GDM1 (cell line): ENCODE data around the gene GDF7.

Experiments used
- DNase-seq: peaks from one replicate; lab custom pipeline; 2025; lab: John Stamatoyannopoulos, UW

GDF7 gene

GRCh38 chr2:20629181-20629580 lies 37.8 kb upstream of the GDF7 start:
- no peak for DNase-seq

GRCh38 chr2:20629581-20630171 lies 37.3 kb upstream of the GDF7 start:
- DNase-seq, result no peak

- no peak for DNase-seq
Observed at GRCh38 chr2:20630967-20631366, 36.0 kb upstream of the GDF7 start.

GRCh38 chr2:20631617-20632307 lies 35.2 kb upstream of the GDF7 start:
- DNase-seq, result no peak

- DNase-seq, result no peak
Observed at GRCh38 chr2:20632446-20632990, 34.4 kb upstream of the GDF7 start.

- DNase-seq, result no peak
Observed at GRCh38 chr2:20633001-20633400, 33.9 kb upstream of the GDF7 start.

GRCh38 chr2:20633794-20634506 lies 33.0 kb upstream of the GDF7 start:
- DNase-seq, result no peak

DNA sequence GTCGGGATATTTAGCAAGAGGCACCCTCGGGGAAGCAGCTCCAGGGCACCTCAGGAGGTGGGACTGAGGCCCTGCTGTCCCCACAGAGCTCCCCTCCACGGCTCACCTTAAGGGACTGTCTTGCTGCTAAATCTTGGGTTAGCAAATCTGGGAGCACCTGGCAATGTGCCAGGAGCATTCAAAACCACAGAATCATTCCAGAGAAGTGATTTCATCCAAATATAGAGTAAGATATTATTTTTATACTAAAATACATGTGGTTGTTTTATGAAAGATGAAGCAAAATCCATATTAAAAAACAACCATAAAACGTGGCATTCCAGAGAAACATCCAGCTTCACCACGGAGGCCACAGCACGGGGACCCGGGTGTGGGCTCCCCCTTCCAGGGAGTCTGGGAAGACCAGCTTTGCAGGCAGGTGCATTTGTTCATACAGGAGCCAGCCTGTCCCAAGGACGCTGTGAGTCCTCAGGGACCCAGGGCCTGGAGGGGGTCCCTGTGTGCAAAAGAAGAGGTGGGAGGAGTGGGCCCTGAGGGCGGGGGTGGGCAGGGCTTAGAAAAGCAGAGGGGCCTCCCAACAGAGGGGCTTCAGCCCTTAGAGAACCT lies 32.3 kb upstream of the GDF7 start:
- DNase-seq, result no peak

DNA sequence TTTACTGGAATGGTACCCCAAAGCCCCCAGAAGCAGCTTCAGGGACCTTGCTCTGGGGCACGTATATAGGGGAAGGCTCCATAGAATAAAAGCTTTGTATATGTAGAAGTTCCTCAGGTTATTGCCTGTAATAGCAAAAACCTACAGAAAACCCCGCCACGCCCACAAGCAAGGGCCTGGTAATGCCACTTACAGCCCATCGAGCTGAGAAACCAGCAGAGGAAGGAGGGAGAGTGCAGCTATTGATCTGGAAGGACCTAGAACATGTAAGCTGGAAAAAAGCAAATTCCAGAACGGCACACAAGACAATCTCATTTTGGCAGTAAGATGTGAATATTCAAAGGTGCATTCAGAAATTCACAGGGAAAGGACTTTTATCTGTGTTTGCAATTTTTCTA lies 31.8 kb upstream of the GDF7 start:
- no peak for DNase-seq

- no peak for DNase-seq
Observed at GRCh38 chr2:20635675-20636584, 31.0 kb upstream of the GDF7 start.

GRCh38 chr2:20637147-20637546 lies 29.8 kb upstream of the GDF7 start:
- DNase-seq, result no peak

DNA sequence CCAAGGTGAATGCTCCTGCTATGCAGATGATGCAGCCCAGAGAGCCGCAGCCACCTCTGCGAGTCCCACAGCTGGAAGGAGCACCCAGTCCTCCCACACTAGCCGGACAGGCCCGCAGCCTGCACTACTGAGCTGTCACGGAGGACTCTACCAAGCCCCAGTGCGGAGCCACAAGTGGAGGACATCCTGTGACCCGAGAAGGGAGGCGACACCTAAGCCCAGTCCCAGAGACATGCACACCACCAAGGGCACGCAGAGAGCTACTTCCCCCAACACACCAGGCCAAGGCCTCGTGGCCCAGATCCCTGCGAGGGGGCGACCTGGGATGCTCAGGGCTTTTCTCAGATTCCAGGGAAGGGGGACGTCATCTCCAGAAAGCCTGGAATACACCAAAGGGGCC lies 28.9 kb upstream of the GDF7 start:
- DNase-seq, result no peak

DNA sequence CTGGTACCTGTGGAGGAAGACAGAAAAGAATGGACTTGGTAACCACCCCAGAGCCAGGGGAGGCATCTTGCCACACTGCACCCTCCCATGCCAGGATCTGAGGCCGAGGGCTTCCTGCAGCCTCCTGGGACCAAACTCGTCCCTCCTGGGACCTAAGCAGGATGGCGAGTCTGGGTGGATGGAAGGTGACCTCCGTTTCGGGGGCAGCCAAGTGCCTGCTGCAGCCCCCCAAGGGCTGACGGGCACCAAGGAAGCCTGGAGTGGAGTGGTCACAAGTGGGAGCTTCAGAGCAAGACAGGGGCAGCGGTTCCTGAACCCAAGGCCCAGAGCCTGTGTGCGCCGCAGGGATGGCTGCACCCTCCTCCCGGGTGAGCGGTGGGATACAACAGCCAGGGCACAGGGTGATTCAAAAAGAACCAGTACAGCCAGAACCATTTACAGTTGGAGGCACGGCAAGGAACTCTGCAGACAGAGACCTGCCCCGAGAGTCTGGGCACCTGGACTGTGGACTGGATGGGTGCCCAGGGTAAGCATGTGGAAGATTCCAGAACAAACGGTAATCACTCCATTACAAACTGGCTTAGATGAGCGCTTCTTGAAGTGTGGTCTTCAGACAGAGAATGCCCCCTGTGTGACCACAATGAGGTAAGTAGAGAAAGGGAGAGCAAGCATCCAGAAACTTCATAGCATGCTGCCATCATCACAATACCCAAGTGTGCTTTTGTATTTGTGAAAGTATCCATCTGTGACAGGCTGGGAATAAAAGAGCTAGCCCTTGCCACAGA lies 28.1 kb upstream of the GDF7 start:
- no peak for DNase-seq

DNA sequence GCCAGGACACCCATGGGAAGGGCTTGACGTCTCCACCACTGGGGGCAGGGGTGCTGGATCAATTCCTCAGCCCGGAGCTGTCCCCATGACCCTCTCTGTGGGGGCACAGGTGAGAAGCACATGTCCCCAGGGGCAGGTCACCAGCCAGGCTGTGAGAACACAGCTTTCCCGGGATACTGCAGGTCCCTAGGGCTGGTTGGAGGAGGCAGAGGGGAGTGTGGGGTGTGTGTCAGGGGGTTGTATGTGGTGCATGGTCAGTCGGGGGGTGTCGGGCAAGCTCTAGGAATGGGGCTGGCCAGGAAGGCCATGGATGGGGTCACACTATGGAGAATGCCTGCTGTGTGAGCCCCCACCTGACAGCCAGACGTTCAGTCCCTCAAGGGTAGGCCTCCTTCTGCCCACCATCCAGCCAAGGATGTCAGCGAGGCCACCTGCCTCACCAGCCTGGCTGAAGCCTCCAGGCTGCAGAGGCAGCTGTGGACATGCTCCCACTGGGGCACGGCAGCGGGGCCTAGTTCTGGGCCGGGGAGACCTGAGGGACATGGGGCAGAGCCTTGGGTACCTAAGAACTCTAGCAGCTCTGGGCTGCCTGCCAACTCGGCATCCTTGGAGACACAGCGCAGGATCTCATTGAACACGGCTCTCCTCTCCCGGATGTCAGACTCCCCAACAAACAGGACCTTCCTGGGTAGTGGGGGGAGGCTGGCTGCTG lies 26.4 kb upstream of the GDF7 start:
- DNase-seq, result no peak

DNA sequence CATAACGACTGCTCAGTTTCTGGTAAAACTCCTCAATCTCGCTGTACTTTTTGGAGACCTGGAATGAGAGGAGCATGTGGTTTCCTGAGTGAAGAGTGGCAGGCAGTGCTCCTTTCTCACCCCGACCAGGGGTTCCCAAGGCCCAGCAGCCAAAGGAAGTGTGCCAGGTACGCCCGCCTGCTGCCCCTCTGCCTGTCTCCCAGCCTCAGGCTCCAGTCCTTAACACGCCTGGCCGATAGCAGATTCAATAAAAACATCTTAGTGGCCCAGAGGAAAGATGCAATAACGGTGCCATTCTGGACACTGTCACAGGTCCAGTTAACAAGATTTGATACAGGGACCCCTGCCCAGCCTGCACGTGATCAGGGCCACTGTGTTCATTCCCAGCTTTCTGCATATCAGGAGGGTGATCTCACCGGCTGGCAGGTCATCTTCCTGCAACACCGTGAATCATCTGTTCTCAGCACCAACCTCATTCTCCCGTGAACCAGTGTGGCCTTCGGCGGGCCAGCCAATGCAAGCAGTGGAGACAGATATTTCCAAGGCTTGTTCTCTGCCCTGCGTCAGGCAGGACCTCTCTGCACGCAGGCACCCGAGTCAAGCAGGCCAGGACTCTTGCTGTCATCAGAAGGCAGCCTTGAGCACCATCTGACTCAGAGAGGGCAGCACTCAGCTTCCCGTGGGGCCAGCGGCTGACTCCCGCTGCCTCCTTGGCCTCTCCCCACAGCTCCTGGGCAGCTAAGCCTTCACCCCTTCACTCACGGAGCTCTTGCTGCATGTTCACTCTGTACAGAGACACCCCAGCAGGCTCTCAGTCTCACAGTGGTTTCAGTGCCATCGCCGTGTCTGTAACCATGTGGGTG lies 25.6 kb upstream of the GDF7 start:
- DNase-seq, result no peak

GRCh38 chr2:20642055-20642971 lies 24.6 kb upstream of the GDF7 start:
- DNase-seq, result peak; percentile 42

- no peak for DNase-seq
Observed at GRCh38 chr2:20643060-20643459, 23.9 kb upstream of the GDF7 start.

DNA sequence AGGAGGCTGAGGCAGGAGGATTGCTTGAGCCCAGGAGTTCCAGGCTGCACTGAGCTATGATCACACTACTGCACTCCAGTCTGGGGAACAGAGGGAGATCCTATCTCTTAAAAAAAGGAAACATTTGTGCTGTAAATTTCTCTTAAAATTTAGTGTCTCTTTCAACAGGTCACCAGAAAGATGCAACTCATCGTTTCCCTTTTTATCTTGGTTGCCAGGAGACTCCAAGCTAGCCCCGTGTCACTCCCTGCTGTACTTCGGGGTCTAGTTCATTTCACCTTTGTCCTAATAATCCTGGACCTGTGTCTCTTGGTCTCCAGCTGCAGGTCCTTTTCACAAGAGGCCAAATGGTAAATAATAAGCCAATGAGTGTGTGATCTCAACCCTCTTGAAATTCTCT lies 23.1 kb upstream of the GDF7 start:
- no peak for DNase-seq
